H1 (cell line): ENCODE data around the gene CDHR2. TPM values are rescaled to one million over a fixed set of nuclear protein-coding genes. Genes with fewer than 3 reads are reported as not detected.

ENCODE experiments used
- CEBPB ChIP-seq: IDR thresholded peaks from 2 replicates; pipeline ENCODE4 v1.6.1; 2012; ENCODE audit warnings: low read depth, low read length
- TAF1 ChIP-seq: IDR thresholded peaks from 2 replicates; pipeline ENCODE4 v1.6.1; 2011; ENCODE audit warnings: mild to moderate bottlenecking, low read depth, low read length
- polyA plus RNA-seq, 7 experiments: library from polyadenylated mRNA; depleted of rRNA in 3 of 7; stranded (reverse) in 5 of 7; unstranded in 2 of 7; fragments of >200 nt in 5 of 7; fragments of 200-250 nt in 2 of 7; gene quantifications; 1 replicate in 5 of 7; 2 replicates in 1 of 7; 4 replicates in 1 of 7; pipeline versions ENCODE4 v1.2.1 to v1.2.3, GENCODE V29; 2011 to 2013; ENCODE audit warnings: missing spikeins in 2 of 7, mixed read lengths in 2 of 7
- total RNA-seq: library from RNA; stranded (reverse); fragmentation: NEBNext Ultra II Directional; extraction: Animal tissue kit (Norgen Biotek cat#: 25700); gene quantifications from 2 replicates; pipeline ENCODE4 v1.2.1, GENCODE V29; 2021
- TF ChIP-seq, protein P1 (sequence below): fragments of 300-600 bp; sonication (generic); IDR thresholded peaks from 2 replicates; pipeline ENCODE4 v1.7.1; 2012; ENCODE audit warnings: low read length, moderate library complexity, mild to moderate bottlenecking, inconsistent platforms; ENCODE audit not compliant: insufficient replicate concordance

CDHR2 gene
- total and polyA plus RNA-seq, 2 of the 8 experiments (the other 6 are each of a cell fraction or from before 2014, with no cell fraction given), result 0.02 to 0.43 TPM

DNA sequence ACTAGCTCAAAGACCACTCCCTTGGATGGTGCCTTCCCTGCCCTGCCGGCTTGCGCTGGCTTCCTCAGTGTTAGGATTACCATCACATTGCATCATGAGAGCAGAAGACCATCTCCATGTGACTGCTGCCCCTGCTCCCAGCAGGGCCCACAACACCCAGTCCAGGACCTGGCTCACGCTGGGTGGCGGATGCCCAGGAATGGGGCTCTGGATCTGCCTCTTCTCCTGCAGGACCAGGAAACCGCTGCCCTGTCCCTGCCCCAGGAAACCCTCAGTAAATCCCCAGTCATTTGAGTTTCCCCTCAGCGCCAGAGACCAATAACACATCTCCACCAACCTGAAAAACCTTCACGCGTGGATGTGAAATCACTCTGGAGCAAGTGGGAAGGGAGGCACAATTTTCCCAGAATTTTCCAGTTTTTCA, 8.7 kb upstream of the CDHR2 start (continued):
- TF ChIP-seq, protein P1, sequence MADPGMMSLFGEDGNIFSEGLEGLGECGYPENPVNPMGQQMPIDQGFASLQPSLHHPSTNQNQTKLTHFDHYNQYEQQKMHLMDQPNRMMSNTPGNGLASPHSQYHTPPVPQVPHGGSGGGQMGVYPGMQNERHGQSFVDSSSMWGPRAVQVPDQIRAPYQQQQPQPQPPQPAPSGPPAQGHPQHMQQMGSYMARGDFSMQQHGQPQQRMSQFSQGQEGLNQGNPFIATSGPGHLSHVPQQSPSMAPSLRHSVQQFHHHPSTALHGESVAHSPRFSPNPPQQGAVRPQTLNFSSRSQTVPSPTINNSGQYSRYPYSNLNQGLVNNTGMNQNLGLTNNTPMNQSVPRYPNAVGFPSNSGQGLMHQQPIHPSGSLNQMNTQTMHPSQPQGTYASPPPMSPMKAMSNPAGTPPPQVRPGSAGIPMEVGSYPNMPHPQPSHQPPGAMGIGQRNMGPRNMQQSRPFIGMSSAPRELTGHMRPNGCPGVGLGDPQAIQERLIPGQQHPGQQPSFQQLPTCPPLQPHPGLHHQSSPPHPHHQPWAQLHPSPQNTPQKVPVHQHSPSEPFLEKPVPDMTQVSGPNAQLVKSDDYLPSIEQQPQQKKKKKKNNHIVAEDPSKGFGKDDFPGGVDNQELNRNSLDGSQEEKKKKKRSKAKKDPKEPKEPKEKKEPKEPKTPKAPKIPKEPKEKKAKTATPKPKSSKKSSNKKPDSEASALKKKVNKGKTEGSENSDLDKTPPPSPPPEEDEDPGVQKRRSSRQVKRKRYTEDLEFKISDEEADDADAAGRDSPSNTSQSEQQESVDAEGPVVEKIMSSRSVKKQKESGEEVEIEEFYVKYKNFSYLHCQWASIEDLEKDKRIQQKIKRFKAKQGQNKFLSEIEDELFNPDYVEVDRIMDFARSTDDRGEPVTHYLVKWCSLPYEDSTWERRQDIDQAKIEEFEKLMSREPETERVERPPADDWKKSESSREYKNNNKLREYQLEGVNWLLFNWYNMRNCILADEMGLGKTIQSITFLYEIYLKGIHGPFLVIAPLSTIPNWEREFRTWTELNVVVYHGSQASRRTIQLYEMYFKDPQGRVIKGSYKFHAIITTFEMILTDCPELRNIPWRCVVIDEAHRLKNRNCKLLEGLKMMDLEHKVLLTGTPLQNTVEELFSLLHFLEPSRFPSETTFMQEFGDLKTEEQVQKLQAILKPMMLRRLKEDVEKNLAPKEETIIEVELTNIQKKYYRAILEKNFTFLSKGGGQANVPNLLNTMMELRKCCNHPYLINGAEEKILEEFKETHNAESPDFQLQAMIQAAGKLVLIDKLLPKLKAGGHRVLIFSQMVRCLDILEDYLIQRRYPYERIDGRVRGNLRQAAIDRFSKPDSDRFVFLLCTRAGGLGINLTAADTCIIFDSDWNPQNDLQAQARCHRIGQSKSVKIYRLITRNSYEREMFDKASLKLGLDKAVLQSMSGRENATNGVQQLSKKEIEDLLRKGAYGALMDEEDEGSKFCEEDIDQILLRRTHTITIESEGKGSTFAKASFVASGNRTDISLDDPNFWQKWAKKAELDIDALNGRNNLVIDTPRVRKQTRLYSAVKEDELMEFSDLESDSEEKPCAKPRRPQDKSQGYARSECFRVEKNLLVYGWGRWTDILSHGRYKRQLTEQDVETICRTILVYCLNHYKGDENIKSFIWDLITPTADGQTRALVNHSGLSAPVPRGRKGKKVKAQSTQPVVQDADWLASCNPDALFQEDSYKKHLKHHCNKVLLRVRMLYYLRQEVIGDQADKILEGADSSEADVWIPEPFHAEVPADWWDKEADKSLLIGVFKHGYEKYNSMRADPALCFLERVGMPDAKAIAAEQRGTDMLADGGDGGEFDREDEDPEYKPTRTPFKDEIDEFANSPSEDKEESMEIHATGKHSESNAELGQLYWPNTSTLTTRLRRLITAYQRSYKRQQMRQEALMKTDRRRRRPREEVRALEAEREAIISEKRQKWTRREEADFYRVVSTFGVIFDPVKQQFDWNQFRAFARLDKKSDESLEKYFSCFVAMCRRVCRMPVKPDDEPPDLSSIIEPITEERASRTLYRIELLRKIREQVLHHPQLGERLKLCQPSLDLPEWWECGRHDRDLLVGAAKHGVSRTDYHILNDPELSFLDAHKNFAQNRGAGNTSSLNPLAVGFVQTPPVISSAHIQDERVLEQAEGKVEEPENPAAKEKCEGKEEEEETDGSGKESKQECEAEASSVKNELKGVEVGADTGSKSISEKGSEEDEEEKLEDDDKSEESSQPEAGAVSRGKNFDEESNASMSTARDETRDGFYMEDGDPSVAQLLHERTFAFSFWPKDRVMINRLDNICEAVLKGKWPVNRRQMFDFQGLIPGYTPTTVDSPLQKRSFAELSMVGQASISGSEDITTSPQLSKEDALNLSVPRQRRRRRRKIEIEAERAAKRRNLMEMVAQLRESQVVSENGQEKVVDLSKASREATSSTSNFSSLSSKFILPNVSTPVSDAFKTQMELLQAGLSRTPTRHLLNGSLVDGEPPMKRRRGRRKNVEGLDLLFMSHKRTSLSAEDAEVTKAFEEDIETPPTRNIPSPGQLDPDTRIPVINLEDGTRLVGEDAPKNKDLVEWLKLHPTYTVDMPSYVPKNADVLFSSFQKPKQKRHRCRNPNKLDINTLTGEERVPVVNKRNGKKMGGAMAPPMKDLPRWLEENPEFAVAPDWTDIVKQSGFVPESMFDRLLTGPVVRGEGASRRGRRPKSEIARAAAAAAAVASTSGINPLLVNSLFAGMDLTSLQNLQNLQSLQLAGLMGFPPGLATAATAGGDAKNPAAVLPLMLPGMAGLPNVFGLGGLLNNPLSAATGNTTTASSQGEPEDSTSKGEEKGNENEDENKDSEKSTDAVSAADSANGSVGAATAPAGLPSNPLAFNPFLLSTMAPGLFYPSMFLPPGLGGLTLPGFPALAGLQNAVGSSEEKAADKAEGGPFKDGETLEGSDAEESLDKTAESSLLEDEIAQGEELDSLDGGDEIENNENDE, result no peak
- TF ChIP-seq TAF1, result no peak
- TF ChIP-seq CEBPB, result peak; percentile 31; the same call in 1 of the 2 replicates
